ENCODE data around the gene PDLIM4.

The PDLIM4 gene

DNA sequence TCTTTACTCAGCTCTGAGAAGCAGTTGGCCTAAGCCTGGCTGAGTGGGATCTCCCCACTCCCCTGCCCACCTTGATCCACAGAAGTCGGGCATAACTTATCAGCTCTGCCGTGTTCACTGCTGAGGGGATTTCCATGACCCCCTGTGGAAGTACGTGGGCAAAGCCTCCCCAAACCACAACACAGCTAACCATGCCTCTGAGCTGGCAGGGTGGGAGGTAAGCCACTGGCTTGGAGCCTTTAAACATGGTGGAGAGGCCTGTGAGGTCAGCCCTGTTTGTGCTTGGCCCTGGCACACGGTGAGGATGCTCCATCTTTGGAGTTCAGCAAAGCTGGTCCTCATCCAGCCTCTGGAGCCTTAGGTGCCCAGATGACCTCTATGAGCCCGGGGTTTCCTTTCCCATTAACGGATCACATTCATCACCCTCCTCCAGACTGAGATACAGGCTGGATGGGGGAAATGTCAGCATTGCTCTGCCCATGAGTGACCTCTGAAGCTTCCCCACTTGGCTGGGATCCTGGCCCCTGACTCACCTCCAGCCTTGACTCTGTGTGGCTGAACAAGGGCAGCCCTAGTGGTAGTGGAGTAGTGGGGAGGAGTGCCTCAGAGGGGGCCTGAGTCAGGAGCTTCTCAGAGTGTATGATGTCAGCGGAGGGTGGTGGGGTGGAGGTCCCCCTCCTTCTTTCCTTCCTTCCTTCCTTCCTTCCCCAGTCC, 6.2 kb downstream of the PDLIM4 start:
- no peak for TF ChIP-seq GATA2 (IDR thresholded peaks at IDR 0.05; ENCODE audit: low read depth, low read length)
- TF ChIP-seq GATA3 (IDR thresholded peaks at IDR 0.05; ENCODE audit: low read depth, low read length), result no peak

DNA sequence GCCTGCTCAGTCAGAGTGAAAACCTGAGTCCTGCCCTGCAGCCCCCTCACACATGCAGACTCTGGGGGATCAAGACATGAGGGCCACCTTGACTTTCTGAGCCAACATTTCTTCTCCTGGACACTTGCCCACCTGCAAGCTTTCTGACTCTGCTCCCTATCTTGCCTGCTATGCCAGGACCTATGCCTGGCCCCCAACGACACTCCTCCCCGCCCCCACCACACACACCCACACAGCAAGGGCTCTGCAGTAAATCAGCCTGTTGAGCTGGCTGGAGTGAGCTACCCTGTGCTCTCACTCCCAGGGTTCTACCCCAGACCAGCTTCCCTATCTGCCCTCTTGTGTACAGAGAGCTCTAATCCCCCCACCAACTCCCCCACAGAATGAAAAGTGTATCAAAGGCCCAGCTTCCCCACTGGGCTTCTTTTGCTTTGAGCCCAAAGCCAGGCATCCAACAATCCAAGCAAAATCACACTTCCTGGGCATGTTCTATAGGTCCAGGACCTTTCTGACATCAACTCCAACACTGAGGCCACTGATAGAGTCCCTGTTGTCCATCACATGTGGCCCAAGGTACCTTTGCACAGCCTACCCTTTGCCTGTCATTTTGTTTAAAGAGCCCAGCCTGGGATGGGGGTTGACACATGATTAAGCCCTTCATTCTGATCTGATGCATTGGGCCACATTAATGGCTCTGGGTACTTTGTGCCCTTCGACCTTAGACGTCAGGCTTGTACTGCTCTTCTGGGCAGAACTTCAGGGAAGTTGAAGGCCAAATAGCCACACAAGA, 7.2 kb downstream of the PDLIM4 start:
- TF ChIP-seq GATA2 (IDR thresholded peaks at IDR 0.05; ENCODE audit: low read depth, low read length) (no peak), GATA3 (IDR thresholded peaks at IDR 0.05; ENCODE audit: low read depth, low read length) (no peak)

DNA sequence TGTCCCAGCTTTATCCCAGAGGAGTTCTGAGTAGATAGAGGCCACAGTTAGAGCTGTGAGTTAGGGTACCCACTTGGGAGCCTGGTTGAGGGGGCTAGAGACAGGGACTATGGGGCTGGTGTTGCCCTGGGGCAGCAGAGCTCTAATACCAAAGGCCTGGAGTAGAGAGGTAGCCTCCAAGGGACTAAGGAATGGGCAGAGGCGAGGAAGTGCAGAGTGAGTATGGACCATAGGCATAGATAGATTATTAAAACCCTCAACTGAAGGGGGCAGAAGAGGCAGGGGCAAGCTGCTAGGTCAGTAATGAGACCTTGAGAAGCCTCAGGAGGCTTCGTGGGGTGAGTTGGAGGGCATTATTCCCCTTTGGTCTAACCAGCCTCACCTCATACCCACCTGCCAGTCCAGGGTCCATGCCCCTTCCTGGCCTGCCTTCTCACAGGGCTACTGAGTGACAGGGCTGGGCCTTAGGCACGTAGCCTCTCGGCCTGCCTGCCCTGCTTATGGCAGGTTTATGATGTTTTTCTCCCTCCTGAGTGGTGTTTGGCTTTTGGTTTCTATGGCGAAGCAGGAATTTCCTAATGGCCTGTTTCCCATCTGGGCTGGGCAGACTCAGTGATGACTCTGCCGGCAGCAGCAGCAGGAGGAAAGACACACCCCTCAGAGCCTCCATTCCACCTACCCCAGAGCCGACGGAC, 8.0 kb downstream of the PDLIM4 start:
- TF ChIP-seq GATA3 (IDR thresholded peaks at IDR 0.05; ENCODE audit: low read depth, low read length), result no peak
- no peak for TF ChIP-seq GATA2 (IDR thresholded peaks at IDR 0.05; ENCODE audit: low read depth, low read length)

DNA sequence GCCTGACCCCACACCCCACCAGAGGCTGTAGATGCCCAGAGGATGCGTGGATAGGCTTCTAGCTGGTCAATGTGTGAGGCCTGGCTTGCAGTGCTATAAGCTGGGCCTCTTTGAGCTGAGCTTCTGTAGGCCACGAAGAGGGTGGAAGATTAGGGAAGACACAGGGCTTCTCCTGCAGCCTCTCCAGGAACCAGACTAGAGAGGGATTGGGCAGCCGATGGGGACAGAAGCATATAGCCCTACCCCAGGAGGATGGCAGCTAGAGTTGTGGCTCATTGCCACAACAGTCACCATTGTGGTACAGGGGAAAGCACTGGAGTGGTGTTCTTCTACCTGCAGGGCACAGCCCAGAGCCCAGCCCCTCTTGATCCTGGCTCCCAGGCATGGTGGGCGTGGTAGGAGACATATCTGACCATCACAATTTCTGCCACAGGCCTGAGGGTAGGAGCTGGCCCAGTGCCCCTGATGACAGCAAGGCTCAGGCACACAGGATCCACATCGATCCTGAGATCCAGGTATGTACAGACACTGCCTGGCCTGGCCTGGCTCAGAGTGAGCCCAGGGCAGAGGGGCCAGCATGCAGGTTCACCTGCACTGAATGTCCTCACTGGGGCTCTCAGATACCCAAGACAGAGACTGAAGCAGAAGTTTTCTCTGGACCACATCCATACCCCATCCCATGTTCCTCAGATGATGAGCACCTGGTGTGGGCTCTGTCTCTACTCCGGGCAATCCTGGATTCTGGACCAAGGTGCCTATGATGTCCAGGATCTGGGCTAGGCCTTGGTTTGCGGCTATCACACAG, 8.7 kb downstream of the PDLIM4 start:
- TF ChIP-seq GATA2 (IDR thresholded peaks at IDR 0.05; ENCODE audit: low read depth, low read length), result no peak
- no peak for TF ChIP-seq GATA3 (IDR thresholded peaks at IDR 0.05; ENCODE audit: low read depth, low read length)

DNA sequence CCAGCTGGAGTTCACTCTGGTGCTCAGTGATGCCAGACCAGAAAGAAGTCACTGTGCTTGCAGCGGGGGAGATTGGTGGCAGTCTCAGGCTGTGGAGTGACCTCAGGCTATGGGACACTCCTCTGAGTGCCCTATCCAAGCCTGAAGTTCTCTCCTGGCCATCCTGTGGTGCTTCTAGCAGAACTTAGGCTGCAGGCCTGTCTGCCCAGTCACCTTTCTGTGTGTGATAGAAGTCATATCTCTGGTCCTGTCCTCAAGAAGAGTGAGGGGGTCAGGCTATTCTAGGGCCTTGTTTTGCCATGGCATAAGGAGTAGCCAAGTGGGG, 9.3 kb downstream of the PDLIM4 start:
- TF ChIP-seq GATA3 (IDR thresholded peaks at IDR 0.05; ENCODE audit: low read depth, low read length) (no peak), GATA2 (IDR thresholded peaks at IDR 0.05; ENCODE audit: low read depth, low read length) (no peak)

DNA sequence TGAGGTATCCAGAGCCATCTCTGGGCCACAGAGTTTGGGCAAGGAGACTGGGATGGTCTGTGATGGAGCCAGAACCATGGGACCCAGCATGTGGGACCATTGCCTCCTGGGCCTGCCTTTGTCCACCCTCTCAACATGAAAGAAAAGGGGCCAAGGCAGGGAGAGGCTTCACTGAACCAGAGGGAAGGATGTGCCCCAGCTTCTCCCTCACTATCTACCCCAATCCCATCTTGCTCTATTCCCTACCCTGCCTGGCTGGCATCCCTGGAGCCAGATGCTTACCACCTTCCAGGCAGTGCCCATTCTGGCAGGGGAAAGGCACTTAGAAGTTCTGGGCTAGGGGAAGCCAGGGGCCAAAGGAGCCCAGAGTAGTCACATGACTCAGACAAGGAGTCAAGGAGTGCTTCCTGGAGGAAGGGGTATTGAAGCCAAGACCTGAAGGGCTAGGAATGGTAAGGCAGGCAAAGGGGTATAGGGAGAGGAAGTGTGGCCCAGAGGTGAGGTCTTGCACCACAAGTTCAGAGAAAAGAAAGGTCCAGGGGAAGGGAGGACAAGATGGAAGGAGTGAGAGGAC, 9.8 kb downstream of the PDLIM4 start:
- TF ChIP-seq GATA3 (IDR thresholded peaks at IDR 0.05; ENCODE audit: low read depth, low read length) (no peak), GATA2 (IDR thresholded peaks at IDR 0.05; ENCODE audit: low read depth, low read length) (no peak)

DNA sequence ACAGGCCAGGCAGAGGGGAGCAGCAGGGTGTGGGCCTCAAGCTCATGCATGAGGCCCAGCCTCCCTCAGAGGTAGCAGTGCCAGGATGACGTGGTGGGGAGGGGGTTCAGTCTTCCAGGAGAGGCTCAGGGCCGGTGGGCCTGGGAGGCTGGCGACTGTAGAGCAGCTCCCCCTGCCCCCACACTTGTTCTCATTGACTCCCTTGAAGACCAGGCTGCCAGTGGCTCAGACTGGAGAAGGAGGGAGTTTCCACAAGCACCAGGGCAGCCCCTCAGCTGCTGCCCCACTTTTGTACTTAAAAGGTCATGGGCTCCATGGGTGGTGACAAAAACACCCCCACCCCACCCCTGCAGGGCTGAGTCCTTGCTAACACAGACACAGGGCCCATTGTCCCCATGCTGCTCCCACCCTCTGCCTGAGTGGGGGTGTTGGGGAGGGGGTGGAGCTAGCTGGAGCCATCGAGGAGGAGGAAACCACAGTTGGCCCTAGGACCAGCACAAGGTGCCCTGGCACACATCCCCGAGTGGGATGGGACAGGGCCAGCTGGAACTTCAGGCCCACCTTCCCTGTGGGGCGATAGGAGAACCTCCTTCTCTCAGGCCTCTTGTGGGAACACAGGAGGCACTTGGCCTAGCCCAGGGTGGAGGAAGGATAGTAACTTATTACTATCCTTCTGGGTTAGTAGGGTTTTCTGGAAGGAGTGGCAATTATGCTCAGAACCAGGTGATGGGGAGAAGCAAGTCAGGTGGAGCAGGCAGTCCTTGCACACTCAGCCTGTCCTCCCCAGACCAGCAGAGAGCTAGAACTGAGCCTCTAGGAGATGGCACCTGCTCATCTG, 10.7 kb downstream of the PDLIM4 start:
- TF ChIP-seq GATA3 (IDR thresholded peaks at IDR 0.05; ENCODE audit: low read depth, low read length) (no peak), GATA2 (IDR thresholded peaks at IDR 0.05; ENCODE audit: low read depth, low read length) (no peak)

DNA sequence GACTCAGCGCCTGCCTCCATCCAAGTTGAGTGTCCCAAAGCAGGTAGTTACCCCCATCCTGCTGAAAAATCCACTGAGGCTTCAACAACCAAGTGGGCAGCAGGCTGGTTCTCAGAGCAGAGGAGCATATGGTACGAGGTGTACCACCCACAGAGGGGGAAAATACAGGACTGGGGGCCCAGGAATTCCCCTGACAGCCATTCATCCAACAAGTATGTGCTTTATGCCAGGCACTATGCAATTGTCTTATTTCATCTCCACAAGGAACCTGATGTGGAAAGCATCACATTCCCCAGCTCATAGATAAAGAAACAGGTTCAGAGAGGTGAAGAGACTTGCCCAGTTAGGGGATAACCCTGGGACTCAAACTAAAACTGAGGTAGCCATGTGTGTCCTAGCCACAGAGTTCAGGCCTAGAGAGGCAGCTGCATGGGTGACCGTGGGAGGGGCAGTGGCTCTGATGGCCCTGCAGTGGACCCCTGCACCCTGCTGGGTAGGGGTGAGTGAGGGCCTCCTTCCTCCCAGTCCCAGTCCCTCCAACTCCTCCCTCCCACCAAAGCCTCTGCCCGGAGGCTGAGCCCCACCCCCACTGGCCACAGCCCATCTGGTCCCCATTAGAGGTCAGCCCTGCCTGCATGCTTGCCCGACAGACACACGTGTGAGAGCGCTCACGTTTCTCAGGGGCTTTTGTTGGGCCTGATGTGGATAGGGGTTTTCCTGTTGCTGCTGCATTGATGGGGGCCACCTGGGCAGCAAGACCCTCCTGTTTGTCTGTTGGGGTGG, 11.5 kb downstream of the PDLIM4 start:
- TF ChIP-seq GATA3 (IDR thresholded peaks at IDR 0.05; ENCODE audit: low read depth, low read length) (no peak), GATA2 (IDR thresholded peaks at IDR 0.05; ENCODE audit: low read depth, low read length) (no peak)

DNA sequence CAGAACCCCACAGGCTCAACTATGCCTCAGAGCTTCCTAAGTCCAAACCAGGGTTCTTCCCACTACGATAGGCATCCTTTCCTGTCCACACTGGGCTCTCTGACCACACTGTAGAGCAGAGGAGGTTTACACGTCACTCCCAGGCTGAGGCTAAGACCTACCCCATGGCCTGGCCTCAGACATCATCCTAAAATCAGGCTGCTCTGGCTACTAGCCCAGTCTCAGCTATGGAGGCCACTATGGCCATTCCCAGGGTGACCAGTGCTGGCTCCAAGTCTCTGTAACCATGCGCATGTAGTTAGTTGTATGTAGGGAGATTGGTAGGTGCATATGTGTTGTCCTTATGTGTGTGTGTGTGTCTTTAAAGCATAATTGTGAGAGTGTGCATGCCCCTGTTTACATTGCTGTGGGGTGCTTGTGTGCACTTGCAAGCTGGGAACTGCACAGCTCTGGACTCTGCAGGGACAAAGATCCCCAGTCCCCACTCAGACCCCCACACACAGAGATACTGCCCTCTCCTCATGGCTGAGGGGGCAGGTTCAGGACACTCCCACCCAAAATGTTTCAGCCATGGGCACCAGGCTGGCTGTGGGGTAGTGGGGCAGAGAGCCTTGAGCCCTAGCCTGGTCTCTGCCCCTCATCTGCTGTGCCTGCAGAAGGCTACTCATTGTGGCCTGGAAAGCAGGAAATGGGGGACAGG, 12.3 kb downstream of the PDLIM4 start:
- TF ChIP-seq GATA2 (IDR thresholded peaks at IDR 0.05; ENCODE audit: low read depth, low read length) (no peak), GATA3 (IDR thresholded peaks at IDR 0.05; ENCODE audit: low read depth, low read length) (no peak)

DNA sequence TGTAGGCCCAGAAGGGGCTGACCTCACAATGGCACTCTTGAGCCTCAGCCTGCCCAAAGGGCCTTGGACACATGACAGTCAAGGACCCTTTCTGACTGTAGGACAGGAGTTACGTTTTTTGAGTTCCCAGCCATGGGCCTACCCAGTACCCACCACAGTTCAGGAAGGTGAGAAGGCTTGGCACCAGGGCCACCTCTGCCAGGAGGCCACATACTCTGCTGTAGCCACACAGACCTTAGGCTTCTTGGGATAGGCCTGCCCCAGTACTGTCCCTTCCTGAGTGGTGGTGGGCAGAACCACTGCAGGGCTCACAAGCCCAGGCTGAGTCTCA, 12.8 kb downstream of the PDLIM4 start:
- TF ChIP-seq GATA2 (IDR thresholded peaks at IDR 0.05; ENCODE audit: low read depth, low read length), result no peak
- no peak for TF ChIP-seq GATA3 (IDR thresholded peaks at IDR 0.05; ENCODE audit: low read depth, low read length)

DNA sequence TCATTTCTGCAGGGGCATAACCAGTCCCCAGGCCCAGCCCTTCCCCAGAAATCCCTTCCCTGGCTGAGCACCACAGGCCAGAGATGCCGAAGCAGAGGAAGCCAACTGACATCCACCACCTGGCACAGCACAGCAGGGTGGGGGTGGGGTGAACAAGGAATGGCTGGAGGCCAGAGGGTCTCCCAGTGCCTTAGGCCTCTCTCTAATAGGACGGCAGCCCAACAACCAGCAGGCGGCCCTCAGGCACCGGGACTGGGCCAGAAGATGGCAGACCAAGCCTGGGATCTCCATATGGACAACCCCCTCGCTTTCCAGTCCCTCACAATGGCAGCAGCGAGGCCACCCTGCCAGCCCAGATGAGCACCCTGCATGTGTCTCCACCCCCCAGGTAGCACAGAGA, 13.2 kb downstream of the PDLIM4 start:
- TF ChIP-seq GATA3 (IDR thresholded peaks at IDR 0.05; ENCODE audit: low read depth, low read length) (no peak), GATA2 (IDR thresholded peaks at IDR 0.05; ENCODE audit: low read depth, low read length) (no peak)
